ENCODE data around the gene EFCAB5.
"Not testable (repeated sequence)": the region's sequence is repeated elsewhere in the genome, so short reads cannot be mapped to it uniquely, and the experiment has no call there.

Gene EFCAB5

GRCh38 chr17:29941334-29941733 lies at the start of gene EFCAB5:
Gene EFCAB5 (plus strand): TSS chr17:29941634. CDS start chr17:29941797, 163 bp downstream.
- DNase-seq (ENCODE audit: low spot score), result no peak

- no peak for DNase-seq (ENCODE audit: low spot score)
Measured at GRCh38 chr17:29892201-29892600, 49.2 kb upstream of the EFCAB5 start.

- not testable (repeated sequence) for DNase-seq (ENCODE audit: low spot score)
Measured at GRCh38 chr17:29897136-29897535, 44.3 kb upstream of the EFCAB5 start.

GRCh38 chr17:29903471-29903870 lies 38.0 kb upstream of the EFCAB5 start:
- DNase-seq (ENCODE audit: low spot score), result no peak

- no peak for DNase-seq (ENCODE audit: low spot score)
Measured at GRCh38 chr17:29905086-29905878, 36.2 kb upstream of the EFCAB5 start.

- no peak for DNase-seq (ENCODE audit: low spot score)
Measured at GRCh38 chr17:29905879-29906167, 35.6 kb upstream of the EFCAB5 start.

GRCh38 chr17:29906969-29907368 lies 34.5 kb upstream of the EFCAB5 start:
- DNase-seq (ENCODE audit: low spot score), result no peak

GRCh38 chr17:29909236-29910003 lies 32.0 kb upstream of the EFCAB5 start:
- no peak for DNase-seq (ENCODE audit: low spot score)

- DNase-seq (ENCODE audit: low spot score), result no peak
Measured at GRCh38 chr17:29911641-29912177, 29.7 kb upstream of the EFCAB5 start.

GRCh38 chr17:29914819-29915537 lies 26.5 kb upstream of the EFCAB5 start:
- no peak for DNase-seq (ENCODE audit: low spot score)

- DNase-seq (ENCODE audit: low spot score), result no peak
Measured at GRCh38 chr17:29918016-29918415, 23.4 kb upstream of the EFCAB5 start.

- peak; percentile 25 for DNase-seq (ENCODE audit: low spot score)
Measured at GRCh38 chr17:29918922-29919856, 22.2 kb upstream of the EFCAB5 start.

GRCh38 chr17:29924786-29925185 lies 16.6 kb upstream of the EFCAB5 start:
- no peak for DNase-seq (ENCODE audit: low spot score)

- no peak for DNase-seq (ENCODE audit: low spot score)
Measured at GRCh38 chr17:29927546-29927945, 13.9 kb upstream of the EFCAB5 start.

- DNase-seq (ENCODE audit: low spot score), result peak; percentile 24
Measured at GRCh38 chr17:29929006-29929532, 12.4 kb upstream of the EFCAB5 start.

GRCh38 chr17:29929533-29930408 lies 11.7 kb upstream of the EFCAB5 start, which contains the start of gene SSH2:
Gene SSH2 (minus strand): TSS chr17:29930228. CDS start chr17:29930000, 228 bp downstream.
- DNase-seq (ENCODE audit: low spot score), result peak; percentile 94

- DNase-seq (ENCODE audit: low spot score), result peak; percentile 21
Measured at GRCh38 chr17:29930409-29931010, 10.9 kb upstream of the EFCAB5 start.

- DNase-seq (ENCODE audit: low spot score), result peak; percentile 63
Measured at GRCh38 chr17:29931231-29931932, 10.1 kb upstream of the EFCAB5 start.

- peak; percentile 24 for DNase-seq (ENCODE audit: low spot score)
Measured at GRCh38 chr17:29933379-29933778, 8.1 kb upstream of the EFCAB5 start.
